Activated CD4-positive, alpha-beta T cell treated with anti-CD3 and anti-CD28 coated beads, Interleukin-2, amount 10 ng/mL, durations not matched to agents 7 days and 5 days (primary cell): ENCODE measurements around the gene TNFRSF1A. TPM values are rescaled to one million over a fixed set of nuclear protein-coding genes. Genes with fewer than 3 reads are reported as not detected.

ENCODE experiments used
- CTCF ChIA-PET: fragments of 350-600 bp; sonication (Branson Sonifier 250); formaldehyde crosslinking; loops from one replicate; lab custom pipeline; 2021; ENCODE audit warnings: antibody characterized with exemption; lab: Charles Lee
- POLR2A ChIA-PET: fragments of 350-600 bp; sonication (Branson Sonifier 250); formaldehyde crosslinking; loops from one replicate; lab custom pipeline; 2021; ENCODE audit warnings: antibody characterized with exemption; lab: Charles Lee
- DNase-seq: peaks from one replicate; pipeline ENCODE4 v3.0.0-alpha.2; 2020
- H3K27ac Mint-ChIP-seq: one replicate; pipeline ENCODE4 v1.8.0; 2021; ENCODE audit warnings: mild to moderate bottlenecking, moderate library complexity, mixed read lengths
- H3K27me3 Mint-ChIP-seq: one replicate; pipeline ENCODE4 v1.8.0; 2021; ENCODE audit warnings: mixed read lengths
- H3K36me3 Mint-ChIP-seq: one replicate; pipeline ENCODE4 v1.8.0; 2021; ENCODE audit warnings: low read depth, mixed read lengths
- H3K4me1 Mint-ChIP-seq: one replicate; pipeline ENCODE4 v1.8.0; 2021; ENCODE audit warnings: mixed read lengths
- H3K4me3 Mint-ChIP-seq: one replicate; pipeline ENCODE4 v1.8.0; 2021; ENCODE audit warnings: mild to moderate bottlenecking, moderate library complexity, mixed read lengths
- H3K9me3 Mint-ChIP-seq: one replicate; pipeline ENCODE4 v1.8.0; 2021; ENCODE audit warnings: mixed read lengths
- total RNA-seq, 2 experiments: library from RNA; stranded (reverse); gene quantifications; one replicate each; pipeline ENCODE4 v1.2.3, GENCODE V29; 2021

TNFRSF1A gene
- total RNA-seq, 2 experiments from 2014 or later = 59.3 to 64.4 TPM

DNA sequence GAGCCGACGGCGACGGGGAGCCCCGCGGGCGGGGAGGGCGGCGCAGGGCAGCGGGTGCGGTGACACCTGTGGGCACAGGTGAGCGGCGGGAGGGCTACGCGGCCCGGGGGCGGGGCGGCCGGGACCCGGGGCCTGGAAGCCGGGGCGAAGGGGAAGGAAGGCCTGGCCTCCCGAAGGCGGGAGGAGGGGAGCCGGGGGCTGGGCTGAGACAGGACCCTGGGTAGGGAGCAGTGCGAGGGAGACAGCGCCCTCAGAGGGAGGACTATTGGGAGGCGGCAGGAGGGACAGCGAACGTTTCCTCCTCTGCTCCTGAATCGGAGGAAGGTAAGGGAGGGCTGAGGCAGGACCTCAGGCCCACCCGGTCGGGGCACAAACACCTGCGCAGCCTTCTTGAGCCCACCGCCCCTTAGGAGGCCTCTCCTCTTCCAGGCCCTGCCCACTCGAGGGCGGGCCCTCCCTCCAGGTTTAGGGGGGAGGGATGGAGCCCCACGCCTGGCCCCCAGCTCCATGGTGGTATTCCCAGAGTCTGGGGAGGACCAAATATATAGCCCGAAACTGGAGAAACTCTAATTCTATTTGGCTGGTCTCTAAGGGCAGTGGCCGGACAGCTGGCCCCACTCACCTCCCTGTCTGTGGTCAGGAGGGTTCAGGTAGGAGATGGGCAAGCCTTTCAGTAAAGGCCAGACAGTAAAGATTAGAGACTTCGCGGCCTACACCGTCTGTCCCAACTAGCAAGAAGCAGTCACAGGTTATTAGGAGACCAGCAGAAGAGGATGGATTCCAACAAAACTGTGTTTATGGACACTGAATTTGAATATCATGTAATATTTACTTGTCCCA lies 30.9 kb downstream of the TNFRSF1A start:
- CTCF ChIA-PET = no interaction called here

DNA sequence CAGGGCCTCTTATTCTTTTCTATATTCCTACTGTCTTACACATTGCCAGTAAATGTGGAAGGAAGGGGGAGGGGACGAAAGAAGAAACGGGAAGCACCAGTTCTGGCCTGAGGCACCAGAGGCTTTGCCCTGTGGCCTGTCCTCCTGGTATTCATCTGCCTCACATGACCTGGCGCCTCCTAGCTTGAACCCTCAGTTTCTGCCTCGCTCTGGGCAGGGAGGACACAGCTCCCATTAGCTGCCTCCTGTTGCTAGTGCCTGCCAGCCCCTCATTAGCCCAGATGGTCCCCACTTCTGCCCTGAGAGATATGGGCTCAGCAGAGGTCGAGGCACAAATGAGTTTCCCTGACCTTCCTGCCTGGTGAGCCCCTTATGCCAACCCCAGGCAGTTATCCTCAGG lies 34.3 kb downstream of the TNFRSF1A start:
- DNase-seq = no peak
- POLR2A ChIA-PET = no interaction called here
- Mint-ChIP-seq H3K27me3 (peaks cover 33% of the 10 kb centered on the region), H3K36me3 (no peaks in the 10 kb centered on the region), H3K27ac (no peak overlapping the region), H3K4me3 (no peak overlapping the region), H3K9me3 (no peaks in the 10 kb centered on the region), H3K4me1 (no peaks in the 10 kb centered on the region)
- CTCF ChIA-PET = interaction anchor here (1.8 kb wide), 1 partner anchor 10 kb away, joined by 6 read pairs; no protein-coding TSS in a partner anchor

More for the DNA sequence above, 30.9 kb downstream of the TNFRSF1A start:
- Mint-ChIP-seq H3K4me3 (no peak overlapping the region), H3K4me1 (no peaks in the 10 kb centered on the region), H3K27me3 (peaks cover 25% of the 10 kb centered on the region), H3K9me3 (no peaks in the 10 kb centered on the region), H3K36me3 (no peaks in the 10 kb centered on the region), H3K27ac (no peak overlapping the region)
- DNase-seq = no peak
- POLR2A ChIA-PET = no interaction called here

- H3K27ac Mint-ChIP-seq = no peak overlapping the region
- no peaks in the 10 kb centered on the region for H3K9me3 Mint-ChIP-seq
- H3K27me3 Mint-ChIP-seq = peaks cover 31% of the 10 kb centered on the region
- no peak for DNase-seq
- CTCF ChIA-PET = interaction anchor here (1.2 to 1.8 kb wide), 2 partner anchors 11 to 28 kb away, joined by 4 to 6 read pairs; no protein-coding TSS in a partner anchor
- POLR2A ChIA-PET = no interaction called here
- H3K36me3 Mint-ChIP-seq = no peaks in the 10 kb centered on the region
- H3K4me1 Mint-ChIP-seq = no peaks in the 10 kb centered on the region
- H3K4me3 Mint-ChIP-seq = no peak overlapping the region
These were observed 35.2 kb downstream of the TNFRSF1A start for GRCh38 chr12:6306599-6307220.

DNA sequence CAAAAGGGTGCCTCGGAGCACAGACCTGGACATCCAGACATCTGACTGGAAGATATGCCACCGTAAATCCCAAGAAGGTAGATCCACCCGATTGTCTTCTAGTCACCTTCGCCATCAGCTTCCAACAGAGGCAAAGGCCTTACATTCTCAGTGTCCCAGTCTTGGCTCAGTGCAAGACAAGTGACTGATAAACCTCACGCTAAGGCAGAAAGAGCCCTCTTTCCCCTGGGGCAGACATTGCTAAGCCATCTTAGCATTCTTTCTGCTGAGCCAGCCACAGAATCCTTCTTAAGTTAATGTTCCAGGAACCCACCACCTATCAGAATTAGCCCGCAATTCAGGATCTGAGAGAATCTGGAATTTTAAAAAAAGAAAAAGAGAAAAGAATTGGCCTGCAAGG lies 35.7 kb downstream of the TNFRSF1A start:
- Mint-ChIP-seq H3K4me1 (no peaks in the 10 kb centered on the region), H3K27me3 (peaks cover 29% of the 10 kb centered on the region), H3K36me3 (no peaks in the 10 kb centered on the region), H3K27ac (no peak overlapping the region), H3K4me3 (no peak overlapping the region), H3K9me3 (no peaks in the 10 kb centered on the region)
- ChIA-PET POLR2A (no interaction called here), CTCF (interaction anchor here (1.2 kb wide), 1 partner anchor 27 kb away, joined by 4 read pairs; no protein-coding TSS in a partner anchor)
- no peak for DNase-seq

DNA sequence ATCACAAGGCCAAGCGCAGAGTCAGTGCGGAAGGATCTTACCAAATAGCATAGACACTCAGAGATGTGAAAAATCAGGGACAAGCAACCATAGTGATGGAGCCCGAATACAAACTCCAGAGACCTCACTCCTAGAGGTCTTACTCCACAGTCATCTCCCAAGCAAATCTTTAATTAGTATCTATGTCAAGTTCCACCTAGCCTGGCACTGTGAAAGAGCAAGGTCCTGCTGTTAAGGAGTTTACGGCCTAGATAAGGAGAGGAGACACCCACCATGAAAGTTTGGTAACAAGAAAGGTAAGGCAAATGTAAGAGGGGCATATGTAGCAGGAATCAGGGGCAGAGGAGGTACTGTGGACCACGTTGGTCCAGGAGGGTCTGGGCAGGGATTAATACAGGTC lies 38.8 kb downstream of the TNFRSF1A start:
- POLR2A ChIA-PET = no interaction called here
- Mint-ChIP-seq H3K27ac (no peak overlapping the region), H3K4me1 (no peaks in the 10 kb centered on the region), H3K36me3 (no peaks in the 10 kb centered on the region), H3K4me3 (no peak overlapping the region), H3K9me3 (no peaks in the 10 kb centered on the region), H3K27me3 (peaks cover 14% of the 10 kb centered on the region)
- CTCF ChIA-PET = interaction anchor here (1.0 kb wide), 1 partner anchor 24 kb away, joined by 5 read pairs; no protein-coding TSS in a partner anchor
- DNase-seq = no peak

GRCh38 chr12:6302621-6303020 lies 39.3 kb downstream of the TNFRSF1A start:
- H3K4me3 Mint-ChIP-seq = no peak overlapping the region
- no peaks in the 10 kb centered on the region for H3K9me3 Mint-ChIP-seq
- peaks cover 14% of the 10 kb centered on the region for H3K27me3 Mint-ChIP-seq
- CTCF ChIA-PET = interaction anchor here (1.0 to 1.1 kb wide), 2 partner anchors 18 to 24 kb away, joined by 3 to 5 read pairs; no protein-coding TSS in a partner anchor
- H3K36me3 Mint-ChIP-seq = no peaks in the 10 kb centered on the region
- no peak overlapping the region for H3K27ac Mint-ChIP-seq
- POLR2A ChIA-PET = no interaction called here
- no peaks in the 10 kb centered on the region for H3K4me1 Mint-ChIP-seq
- DNase-seq = no peak

- no peak overlapping the region for H3K27ac Mint-ChIP-seq
- no peaks in the 10 kb centered on the region for H3K9me3 Mint-ChIP-seq
- no peak for DNase-seq
- H3K27me3 Mint-ChIP-seq = peaks cover 12% of the 10 kb centered on the region
- POLR2A ChIA-PET = no interaction called here
- no peak overlapping the region for H3K4me3 Mint-ChIP-seq
- CTCF ChIA-PET = interaction anchor here (1.0 to 1.1 kb wide), 2 partner anchors 18 to 23 kb away, joined by 3 to 5 read pairs; no protein-coding TSS in a partner anchor
- H3K4me1 Mint-ChIP-seq = no peaks in the 10 kb centered on the region
- H3K36me3 Mint-ChIP-seq = no peaks in the 10 kb centered on the region
These were observed 40.2 kb downstream of the TNFRSF1A start for GRCh38 chr12:6301721-6302120.

DNA sequence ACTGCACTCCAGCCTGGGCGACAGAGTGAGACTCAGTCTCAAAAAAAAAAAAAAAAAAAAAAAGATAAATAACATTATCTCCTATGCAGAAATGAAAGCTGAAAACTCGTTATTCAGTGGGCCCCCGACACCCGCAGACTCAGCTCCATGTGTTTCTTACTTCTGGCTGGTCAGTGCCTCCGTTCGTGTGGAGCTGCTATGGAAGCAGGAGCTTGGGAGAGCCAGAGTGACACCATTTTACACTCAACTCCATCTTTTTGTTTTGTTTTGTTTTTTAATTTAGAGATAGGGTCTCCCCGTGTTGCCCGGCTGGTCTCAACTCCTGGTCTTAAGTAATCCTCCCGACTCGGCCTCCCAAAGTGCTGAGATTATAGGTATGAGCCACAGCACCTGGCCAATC lies 44.7 kb downstream of the TNFRSF1A start:
- no peak for DNase-seq
- POLR2A ChIA-PET = no interaction called here
- H3K27me3 Mint-ChIP-seq = peaks cover 13% of the 10 kb centered on the region
- no peak overlapping the region for H3K4me3 Mint-ChIP-seq
- no peaks in the 10 kb centered on the region for H3K36me3 Mint-ChIP-seq
- CTCF ChIA-PET = interaction anchor here (0.5 to 0.9 kb wide), 3 partner anchors 15 to 134 kb away, joined by 3 read pairs; no protein-coding TSS in a partner anchor
- H3K4me1 Mint-ChIP-seq = no peaks in the 10 kb centered on the region
- H3K9me3 Mint-ChIP-seq = no peaks in the 10 kb centered on the region
- no peak overlapping the region for H3K27ac Mint-ChIP-seq

DNA sequence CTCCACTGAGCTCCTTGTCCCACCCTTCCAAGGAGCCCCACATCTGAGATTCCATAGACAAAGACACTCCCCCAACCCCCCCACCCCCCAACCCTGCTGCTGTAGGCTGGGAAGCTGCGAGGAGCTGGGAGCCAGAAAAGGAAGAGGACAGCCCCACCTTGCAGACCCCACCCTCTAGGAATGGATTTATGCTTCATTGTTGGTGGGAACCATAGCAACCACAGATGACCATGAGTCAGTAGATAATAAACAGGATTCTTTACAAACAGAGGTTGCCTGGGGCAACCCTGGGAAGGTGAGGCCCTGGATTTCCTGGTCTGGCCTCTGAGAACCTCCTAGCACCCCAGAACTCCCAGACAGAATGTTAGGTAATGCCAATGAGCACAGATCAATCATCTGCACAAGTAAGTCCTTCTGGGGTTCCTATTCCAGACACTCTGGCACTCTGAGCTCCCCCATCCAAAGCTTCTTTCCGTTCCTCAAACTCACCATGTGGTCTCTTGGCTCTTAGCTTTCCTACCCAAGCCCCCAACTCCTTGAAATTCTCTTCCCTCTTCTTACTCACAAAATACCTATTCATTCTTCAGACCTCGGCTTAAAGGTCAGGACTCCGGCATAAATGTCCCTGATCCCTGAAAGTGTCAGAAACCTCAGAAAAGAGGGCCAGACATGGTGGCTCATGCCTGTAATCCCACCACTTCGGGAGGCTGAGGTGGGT lies 46.6 kb downstream of the TNFRSF1A start:
- ChIA-PET CTCF (interaction anchor here (1.1 to 2.2 kb wide), 3 partner anchors 10 to 99 kb away, joined by 7 to 14 read pairs (median 8); no protein-coding TSS in a partner anchor), POLR2A (interaction anchor here (0.7 kb wide), 1 partner anchor 88 kb away, joined by 3 read pairs; no protein-coding TSS in a partner anchor)
- DNase-seq = no peak
- peaks cover 9% of the 10 kb centered on the region for H3K27me3 Mint-ChIP-seq
- H3K4me1 Mint-ChIP-seq = no peaks in the 10 kb centered on the region
- no peaks in the 10 kb centered on the region for H3K36me3 Mint-ChIP-seq
- H3K4me3 Mint-ChIP-seq = no peak overlapping the region
- no peaks in the 10 kb centered on the region for H3K9me3 Mint-ChIP-seq
- no peak overlapping the region for H3K27ac Mint-ChIP-seq

DNA sequence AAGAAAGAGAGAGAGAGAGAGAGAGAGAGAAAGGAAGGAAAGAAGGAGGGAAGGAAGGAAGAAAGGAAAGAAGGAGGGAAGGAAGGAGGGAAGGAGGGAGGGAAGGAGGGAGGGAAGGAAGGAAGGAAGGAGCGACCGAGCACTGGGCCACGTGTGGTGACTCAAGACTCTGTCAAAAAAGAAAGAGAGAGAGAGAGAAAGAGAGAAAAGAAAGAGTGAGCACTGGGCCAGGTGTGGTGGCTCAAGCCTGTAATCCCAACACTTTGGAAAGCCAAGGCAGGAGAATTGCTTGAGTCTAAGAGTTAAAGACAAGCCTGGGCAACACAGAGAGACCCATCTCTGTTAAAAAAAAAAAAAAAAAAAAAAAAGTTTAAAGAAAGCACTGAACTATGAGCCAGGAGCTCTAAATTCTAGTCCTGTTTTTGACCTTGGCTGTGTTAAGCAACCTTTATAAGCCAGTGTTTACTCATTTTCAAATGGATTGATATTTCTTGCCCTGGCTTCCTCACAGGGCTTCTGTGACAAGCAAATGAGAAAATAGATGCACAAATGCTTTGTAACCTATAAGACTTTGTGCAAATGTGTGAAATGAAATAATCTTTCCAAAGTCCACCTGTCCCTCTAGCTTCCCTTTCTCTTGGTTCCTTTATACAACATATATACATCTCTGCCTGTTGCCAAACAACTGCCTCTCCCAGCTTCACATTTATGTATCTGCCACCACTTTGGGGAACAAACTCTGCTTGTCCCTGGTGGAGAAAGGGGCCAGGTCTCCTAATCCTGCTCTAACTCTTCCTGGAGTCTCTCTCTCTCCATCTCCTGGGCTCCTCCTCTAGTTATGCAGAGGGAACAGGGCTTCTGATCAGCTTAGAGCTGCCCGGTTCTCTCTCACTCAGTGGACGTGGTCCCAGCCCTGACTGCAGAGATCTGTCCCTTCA lies 47.5 kb downstream of the TNFRSF1A start:
- ChIA-PET CTCF (interaction anchor here (0.6 to 2.2 kb wide), 4 partner anchors 9 to 821 kb away, joined by 3 to 14 read pairs (median 8); no protein-coding TSS in a partner anchor), POLR2A (interaction anchor here (0.7 kb wide), 1 partner anchor 87 kb away, joined by 3 read pairs; no protein-coding TSS in a partner anchor)
- Mint-ChIP-seq H3K4me1 (no peaks in the 10 kb centered on the region), H3K27me3 (peaks cover 9% of the 10 kb centered on the region), H3K27ac (no peak overlapping the region), H3K4me3 (no peak overlapping the region), H3K9me3 (no peaks in the 10 kb centered on the region), H3K36me3 (no peaks in the 10 kb centered on the region)
- no peak for DNase-seq

- ChIA-PET POLR2A (no interaction called here), CTCF (no interaction called here)
These were observed 49.3 kb downstream of the TNFRSF1A start for GRCh38 chr12:6292606-6293005.

More at GRCh38 chr12:6292606-6293005, 49.3 kb downstream of the TNFRSF1A start:
- Mint-ChIP-seq H3K4me3 (no peak overlapping the region), H3K9me3 (no peaks in the 10 kb centered on the region), H3K36me3 (no peaks in the 10 kb centered on the region), H3K27me3 (peaks cover 9% of the 10 kb centered on the region), H3K27ac (no peak overlapping the region), H3K4me1 (no peaks in the 10 kb centered on the region)
- no peak for DNase-seq
